HG03159 (cell line): ENCODE data around the gene RAC2.
"Not testable (repeated sequence)": the region's sequence is repeated elsewhere in the genome, so short reads cannot be mapped to it uniquely, and the experiment has no call there.

Source experiments
- ATAC-seq: cut with Tn5 transposase; IDR thresholded peaks from one replicate; pipeline ENCODE4 v1.9.1; 2021; ENCODE audit warnings: mild to moderate bottlenecking, moderate library complexity; ENCODE audit not compliant: unreplicated experiment

Gene RAC2

GRCh38 chr22:37235897-37236607, 8.0 kb downstream of the RAC2 start:
- no peak for ATAC-seq

DNA sequence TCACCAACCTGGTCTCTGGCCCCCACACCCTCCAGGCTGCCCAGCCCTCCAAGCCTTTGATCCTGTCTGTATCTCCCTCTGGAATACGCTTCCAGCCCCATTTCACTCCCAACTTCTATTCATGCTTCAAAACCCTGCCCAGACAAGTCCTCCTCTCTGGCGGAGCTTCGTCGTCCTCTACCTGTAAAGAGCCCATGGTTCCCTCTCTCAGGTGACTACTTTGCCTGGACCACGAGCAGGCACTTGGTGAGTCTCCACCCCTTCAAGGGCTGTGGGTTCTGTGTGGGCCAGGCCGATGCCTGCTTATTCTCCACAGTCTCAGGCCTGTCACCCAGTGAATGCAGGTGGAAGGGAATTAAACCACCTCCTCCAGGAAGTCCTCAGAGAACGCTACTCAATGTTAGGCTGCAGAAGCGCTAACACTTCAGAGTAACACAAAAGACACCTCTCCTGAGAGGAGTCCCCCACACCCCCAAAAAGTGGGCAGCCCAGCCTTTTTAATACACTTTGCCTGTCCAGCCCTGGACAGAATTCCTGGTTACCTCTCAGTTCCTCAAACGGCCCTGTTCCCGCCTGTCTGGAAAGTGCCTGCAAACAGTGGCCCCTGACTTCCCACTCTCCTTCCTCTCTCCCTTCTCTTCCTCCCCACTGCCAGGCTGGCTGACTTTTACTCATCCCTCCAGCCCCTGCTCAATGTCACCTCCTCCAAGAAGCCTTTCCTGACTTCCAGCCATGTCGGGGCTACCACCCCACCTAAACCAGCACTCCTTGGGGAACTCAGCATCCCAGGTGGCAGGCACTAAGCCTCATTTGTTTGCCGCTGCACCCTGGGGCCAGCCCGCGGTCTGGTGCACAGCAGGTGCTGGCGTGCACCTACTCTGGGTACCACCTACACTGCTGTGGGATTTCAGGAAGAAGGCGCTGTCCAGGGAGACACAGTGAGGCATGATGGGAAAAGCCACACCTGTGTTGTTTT, 9.0 kb downstream of the RAC2 start:
- ATAC-seq = no peak

DNA sequence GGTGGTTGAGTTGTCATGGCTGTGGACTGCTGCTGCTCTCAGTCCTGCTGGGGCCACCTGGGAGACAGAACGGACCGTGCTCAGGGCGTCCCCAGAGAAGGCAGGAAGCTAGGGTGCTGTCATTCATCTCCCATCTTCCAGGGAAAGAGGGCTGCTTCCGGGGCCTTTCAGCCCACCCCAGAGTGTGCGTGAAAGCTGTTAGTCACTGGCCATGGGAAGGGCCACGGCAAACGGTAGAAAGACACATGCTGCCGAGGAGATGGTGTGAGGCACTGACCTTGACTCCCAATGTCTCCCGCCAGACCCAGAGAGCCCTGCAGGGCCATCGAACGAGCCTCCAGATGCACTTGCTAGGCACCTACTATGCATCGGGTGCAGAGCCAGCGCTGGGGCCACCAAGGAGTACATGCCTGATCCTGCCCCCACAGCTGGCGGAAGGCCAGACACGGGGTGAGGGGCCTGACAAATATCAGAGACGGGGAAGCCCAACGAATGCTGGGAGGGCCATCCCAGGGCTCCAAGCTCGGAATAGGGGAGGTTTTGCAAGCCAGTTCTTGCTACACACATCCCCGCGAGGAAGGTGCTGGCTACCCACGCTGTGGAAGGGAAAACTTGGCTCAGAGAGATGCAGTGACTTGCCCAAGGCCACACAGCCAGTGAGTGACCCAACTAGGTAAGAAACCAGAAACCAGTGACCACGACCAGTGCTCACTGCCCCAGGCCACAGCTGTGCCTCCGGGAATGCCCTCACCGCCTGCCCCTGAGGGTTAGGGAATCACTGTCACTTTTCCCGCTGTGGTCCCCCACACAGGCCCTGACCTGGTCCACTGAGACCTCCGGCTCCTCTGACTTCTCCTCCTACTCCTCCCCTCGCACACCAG, 10.1 kb downstream of the RAC2 start:
- no peak for ATAC-seq

GRCh38 chr22:37233371-37233750, 10.7 kb downstream of the RAC2 start:
- ATAC-seq = not testable (repeated sequence)

- no peak for ATAC-seq
Observed at GRCh38 chr22:37232140-37232998, 11.7 kb downstream of the RAC2 start.

DNA sequence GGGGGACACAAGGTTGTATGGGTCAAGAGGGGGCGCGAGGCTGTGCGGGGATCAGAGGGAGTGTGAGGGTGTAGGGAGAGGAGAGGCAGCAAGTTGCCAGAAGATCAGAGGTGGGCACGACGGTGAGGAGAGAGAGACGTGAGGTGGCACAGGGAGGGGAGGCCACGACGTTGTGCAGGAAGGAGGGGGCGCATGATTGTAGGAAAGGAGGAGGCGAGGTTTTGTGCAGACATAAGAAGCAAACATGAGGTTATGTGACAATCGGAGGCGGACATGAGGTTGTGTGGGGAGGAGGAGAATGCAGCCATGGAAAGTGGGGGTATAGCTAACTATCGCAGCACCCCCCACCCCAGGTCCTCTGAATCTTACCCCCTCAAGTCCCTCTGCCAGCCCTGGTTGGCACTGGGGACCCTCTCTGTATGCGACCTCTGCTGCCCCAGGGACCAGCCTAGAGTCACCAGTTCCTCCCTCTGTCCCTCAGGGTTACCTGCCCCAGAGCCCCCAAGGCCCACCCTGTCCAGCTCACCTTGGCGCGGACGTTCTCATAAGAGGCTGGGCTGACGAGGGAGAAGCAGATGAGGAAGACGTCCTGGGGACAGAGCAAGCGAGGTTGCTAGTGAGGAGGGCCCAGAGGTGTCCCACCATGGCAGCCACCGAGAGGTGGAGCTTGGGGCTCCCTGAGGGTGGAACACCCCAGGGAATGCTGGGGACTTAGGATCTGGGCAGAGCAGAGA, 12.5 kb downstream of the RAC2 start:
- ATAC-seq = no peak

- ATAC-seq = no peak
Observed at GRCh38 chr22:37230673-37231405, 13.2 kb downstream of the RAC2 start.

DNA sequence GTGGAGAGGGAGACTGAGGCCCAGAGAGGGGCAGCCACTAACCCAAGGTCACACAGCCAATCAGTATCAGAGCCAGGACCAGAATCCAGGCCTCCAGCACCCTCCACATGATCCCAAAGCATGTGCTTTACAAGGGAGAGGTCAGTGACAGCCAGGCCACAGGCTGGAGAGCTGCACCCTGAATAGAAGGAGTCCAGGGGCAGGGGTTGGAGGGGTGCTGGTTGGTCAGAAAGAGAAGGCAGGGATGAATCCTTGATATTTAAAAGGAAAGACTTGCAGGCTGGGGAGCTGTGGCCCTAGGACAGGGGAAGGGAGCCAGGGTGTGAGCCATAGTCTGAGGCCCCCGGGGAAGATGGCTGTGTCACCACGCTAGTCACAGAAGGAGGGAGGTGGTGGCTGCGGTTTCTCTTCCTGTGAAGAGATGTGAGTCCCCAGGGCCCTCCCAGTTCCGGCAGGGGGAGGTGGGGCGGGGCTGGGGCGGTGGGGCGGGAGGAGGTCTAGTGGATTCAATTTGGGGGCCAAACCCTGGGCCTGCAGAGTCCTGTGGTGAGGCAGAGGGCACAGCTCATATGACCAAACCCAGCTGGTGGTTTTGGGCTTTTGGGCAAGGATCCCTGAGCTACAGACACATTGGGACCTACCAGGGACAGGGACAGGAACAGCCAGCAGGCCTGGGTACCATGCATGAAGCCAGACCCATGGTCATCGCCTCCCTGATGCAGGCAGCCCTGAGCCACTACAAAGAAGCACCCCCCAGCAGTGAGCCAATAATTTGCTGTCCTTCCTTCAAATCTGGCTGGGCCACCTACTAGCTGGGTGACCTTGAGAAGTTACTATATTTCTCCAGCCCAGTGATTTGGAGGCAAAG, 14.0 kb downstream of the RAC2 start:
- ATAC-seq = no peak

GRCh38 chr22:37229012-37229804, 14.9 kb downstream of the RAC2 start:
- no peak for ATAC-seq

GRCh38 chr22:37228106-37229011, 15.7 kb downstream of the RAC2 start:
- ATAC-seq = no peak

DNA sequence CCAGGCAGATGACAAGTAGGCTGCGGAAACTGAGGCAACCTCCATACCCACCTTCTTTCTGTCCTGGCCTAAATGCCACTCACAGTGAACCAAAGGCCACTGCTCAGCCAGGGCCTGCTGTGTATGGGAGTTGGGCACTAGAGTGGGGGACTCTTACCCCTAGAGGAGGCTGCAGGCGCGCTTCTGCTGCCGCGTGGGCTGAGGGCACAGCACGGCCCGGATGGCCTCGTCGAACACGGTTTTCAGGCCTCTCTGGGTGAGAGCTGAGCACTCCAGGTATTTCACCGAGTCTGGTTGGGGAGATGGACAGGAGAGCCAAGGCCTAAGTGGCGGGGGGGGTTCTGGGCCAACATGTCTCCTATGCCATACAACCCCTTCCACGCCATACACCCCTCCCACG, 17.6 kb downstream of the RAC2 start:
- no peak for ATAC-seq

GRCh38 chr22:37226087-37226486, 18.0 kb downstream of the RAC2 start:
- ATAC-seq = no peak

- no peak for ATAC-seq
Observed at GRCh38 chr22:37225481-37225880, 18.6 kb downstream of the RAC2 start.

- no peak for ATAC-seq
Observed at GRCh38 chr22:37224757-37225420, 19.2 kb downstream of the RAC2 start.

DNA sequence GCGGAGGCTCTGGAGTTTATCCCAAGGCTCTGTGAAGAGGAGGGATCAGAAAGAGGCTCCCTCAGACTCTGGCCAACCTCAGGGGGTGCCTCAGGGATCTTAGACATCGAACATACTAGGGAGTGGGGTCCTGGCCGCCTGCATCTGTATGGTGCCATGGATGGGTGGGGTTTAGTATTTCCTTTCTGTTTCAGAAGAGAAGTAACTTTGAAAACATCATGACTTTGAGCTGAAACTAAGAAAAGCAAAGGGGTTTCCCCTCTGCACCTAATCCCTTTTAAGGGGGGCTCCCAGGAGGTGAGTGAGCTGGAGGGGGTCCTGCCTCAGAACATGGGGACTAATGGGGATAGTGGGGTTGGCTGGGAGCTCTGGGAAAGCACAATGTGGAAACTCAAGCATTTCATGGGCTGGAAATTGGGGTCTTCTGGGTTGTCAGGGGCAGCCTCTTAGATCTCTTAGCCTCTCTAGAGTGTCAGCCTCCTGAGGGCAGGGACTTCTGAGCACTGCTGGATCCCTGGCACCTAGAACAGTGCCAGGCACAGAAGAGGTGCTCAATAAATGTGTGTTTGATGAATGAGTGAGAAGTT, 20.0 kb downstream of the RAC2 start:
- ATAC-seq = no peak
